ENCODE measurements around the gene METTL8. TPM values are rescaled to one million over a fixed set of nuclear protein-coding genes. Genes with fewer than 3 reads are reported as not detected.

METTL8 gene
- total RNA-seq, 4 donors from 2014 or later, result 10.6 to 13.7 (median 13.2) TPM

GRCh38 chr2:171402906-171403580 is 30.7 kb downstream of the METTL8 start:
- Histone ChIP-seq H3K27ac (no peak overlapping the region), H3K9me3 (no peaks in the 10 kb centered on the region), H3K4me1 (no peaks in the 10 kb centered on the region), H3K4me3 (replicated peaks in 1 of 3) (no peak overlapping the region), H3K27me3 (no peaks in the 10 kb centered on the region), H3K36me3 (no peaks in the 10 kb centered on the region)
- intact Hi-C loops (cut with DNase I), result no loop called here
- no peak for TF ChIP-seq CTCF (IDR thresholded peaks at IDR 0.05)
- no peak for TF ChIP-seq POLR2A (IDR thresholded peaks at IDR 0.05)
- no peak for DNase-seq
- 81 to 91% methylated on average over 4 of the region's 4 CpGs for WGBS, 2 donors

- Histone ChIP-seq H3K27me3 (no peaks in the 10 kb centered on the region), H3K4me1 (no peaks in the 10 kb centered on the region), H3K9me3 (no peaks in the 10 kb centered on the region), H3K27ac (no peak overlapping the region), H3K36me3 (no peaks in the 10 kb centered on the region), H3K4me3 (replicated peaks in 1 of 3) (no peak overlapping the region)
- TF ChIP-seq CTCF (IDR thresholded peaks at IDR 0.05), result no peak
- no peak for TF ChIP-seq POLR2A (IDR thresholded peaks at IDR 0.05)
- WGBS, 2 donors, result 92 to 95% methylated on average over 1 of the region's 1 CpG
- DNase-seq, result no peak
- intact Hi-C loops (cut with DNase I), result no loop called here
Measured at GRCh38 chr2:171401947-171402346, 31.8 kb downstream of the METTL8 start.

DNA sequence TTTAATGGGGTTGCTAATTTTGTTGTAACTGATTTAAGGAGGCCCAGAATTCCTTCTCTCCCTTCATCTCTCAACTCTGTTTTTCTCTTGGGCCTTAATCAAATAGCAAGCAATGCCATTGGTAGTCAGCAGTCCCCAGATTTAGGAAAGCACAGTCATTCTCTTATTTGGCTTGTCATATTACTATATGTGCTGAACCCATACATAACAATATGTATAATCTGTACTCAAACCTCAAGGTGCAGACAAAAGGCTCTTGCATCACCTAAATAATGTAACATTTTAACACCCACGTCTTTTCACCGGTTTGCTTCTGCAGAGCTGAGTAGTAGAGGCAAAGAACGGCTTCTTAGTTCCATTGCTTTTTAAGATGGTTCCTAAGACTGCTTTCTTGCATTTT is 33.4 kb downstream of the METTL8 start:
- WGBS, 2 donors, result 82 to 91% methylated on average over 3 of the region's 3 CpGs
- DNase-seq, result no peak

GRCh38 chr2:171399292-171399691 is 34.5 kb downstream of the METTL8 start:
- intact Hi-C loops (cut with DNase I), result no loop called here
- Histone ChIP-seq H3K9me3 (no peaks in the 10 kb centered on the region), H3K27me3 (no peaks in the 10 kb centered on the region), H3K27ac (no peak overlapping the region), H3K4me3 (replicated peaks in 1 of 3) (no peak overlapping the region), H3K36me3 (no peaks in the 10 kb centered on the region), H3K4me1 (no peaks in the 10 kb centered on the region)
- TF ChIP-seq CTCF (IDR thresholded peaks at IDR 0.05), result no peak
- no peak for TF ChIP-seq POLR2A (IDR thresholded peaks at IDR 0.05)
- DNase-seq, result no peak

More for the DNA sequence above, 33.4 kb downstream of the METTL8 start:
- TF ChIP-seq CTCF (IDR thresholded peaks at IDR 0.05) (no peak), POLR2A (IDR thresholded peaks at IDR 0.05) (no peak)
- Histone ChIP-seq H3K4me3 (replicated peaks in 1 of 3) (no peak overlapping the region), H3K27me3 (no peaks in the 10 kb centered on the region), H3K27ac (no peak overlapping the region), H3K36me3 (no peaks in the 10 kb centered on the region), H3K9me3 (no peaks in the 10 kb centered on the region), H3K4me1 (no peaks in the 10 kb centered on the region)
- intact Hi-C loops (cut with DNase I), result no loop called here

DNA sequence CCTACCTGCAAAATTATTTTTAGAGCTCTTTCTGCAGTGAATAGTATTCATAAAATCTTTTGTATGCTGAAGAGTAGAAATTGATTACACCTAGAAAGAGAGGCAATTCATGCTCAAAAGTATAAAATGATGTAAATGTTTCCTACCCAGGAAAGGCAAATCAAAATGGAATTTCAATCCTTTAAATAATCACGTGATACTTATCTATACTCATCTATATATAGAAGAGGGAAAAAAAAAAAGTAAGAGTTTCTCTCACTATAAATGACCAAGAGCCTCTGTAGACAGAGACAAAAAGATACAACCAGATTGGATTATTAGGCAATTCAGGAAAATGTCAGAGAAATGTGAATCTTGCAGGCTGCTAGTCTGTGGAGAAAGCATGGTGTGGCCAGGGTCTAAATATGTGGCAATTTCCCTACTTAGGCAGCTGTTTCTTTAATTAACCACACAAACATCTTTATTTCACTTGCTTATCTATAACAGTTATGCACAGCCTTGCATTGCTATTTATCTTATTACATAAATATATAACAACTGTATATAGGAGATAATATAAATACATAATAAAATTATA is 39.5 kb downstream of the METTL8 start:
- intact Hi-C loops (cut with DNase I), result no loop called here
- TF ChIP-seq POLR2A (IDR thresholded peaks at IDR 0.05), result no peak
- TF ChIP-seq CTCF (IDR thresholded peaks at IDR 0.05), result no peak

More for the DNA sequence above, 39.5 kb downstream of the METTL8 start:
- no peak overlapping the region for H3K27ac ChIP-seq
- no peak for DNase-seq
- 79 to 96% methylated on average over 1 of the region's 1 CpG for WGBS, 2 donors
- no peaks in the 10 kb centered on the region for H3K27me3 ChIP-seq
- no peaks in the 10 kb centered on the region for H3K36me3 ChIP-seq
- no peaks in the 10 kb centered on the region for H3K4me1 ChIP-seq
- no peaks in the 10 kb centered on the region for H3K9me3 ChIP-seq
- no peak overlapping the region for H3K4me3 ChIP-seq (replicated peaks in 1 of 3)

Measured in thyroid gland (tissue), 4 donors.